ENCODE results near the gene ZNF880. TPM values are rescaled to one million over a fixed set of nuclear protein-coding genes. Genes with fewer than 3 reads are reported as not detected.
A peak's percentile ranks its signal among the peaks of the same experiment; 100 is the strongest.

ZNF880 gene
- polyA plus RNA-seq, 2 of the 4 experiments (the other 2 are of a cell fraction): 0.90 to 1.7 TPM

- CTCF ChIA-PET: no interaction called here
- ATAC-seq (no peak), FAIRE-seq (peak; percentile 65), DNase-seq (ENCODE audit: low read depth in 1 of 2, low spot score in 1 of 2) (no peak)
- 0 out of 3 replicates have a peak overlapping the region, but pooled peaks have one; percentile 12 for H3K4me3 ChIP-seq
- TF ChIP-seq POLR2AphosphoS2 (conservative IDR thresholded peaks at IDR 0.05; ENCODE audit: low read length): no peak
- peak; percentile 28; the same call in 1 of the 2 replicates for TF ChIP-seq GATA3 (IDR thresholded peaks at IDR 0.05; ENCODE audit: borderline replicate concordance)
- POLR2A ChIA-PET: no interaction called here
- WGBS (ENCODE audit: missing lambda C conversion rate): 98% methylated on average over 6 of the region's 6 CpGs
- H3K4me1 ChIP-seq: no peaks in the 10 kb centered on the region
- H3K9me3 ChIP-seq: peaks cover 100% of the 10 kb centered on the region
- no peak overlapping the region for H3K27ac ChIP-seq
- H3K4me2 ChIP-seq: no peak overlapping the region
These were observed 47.3 kb upstream of the ZNF880 start for GRCh38 chr19:52322429-52322828.

GRCh38 chr19:52331757-52332156, 38.0 kb upstream of the ZNF880 start:
- Histone ChIP-seq H3K27ac (no peak overlapping the region), H3K4me3 (no peak overlapping the region), H3K9me3 (peaks cover 90% of the 10 kb centered on the region), H3K4me2 (no peak overlapping the region), H3K4me1 (no peaks in the 10 kb centered on the region)
- ATAC-seq: no peak
- no peak for DNase-seq (ENCODE audit: low read depth in 1 of 2, low spot score in 1 of 2)
- ChIA-PET POLR2A (no interaction called here), CTCF (no interaction called here)
- 12% methylated on average over 10 of the region's 10 CpGs for WGBS (ENCODE audit: missing lambda C conversion rate)
- TF ChIP-seq PBX3 (IDR thresholded peaks at IDR 0.05) (no peak), FOSL2 (IDR thresholded peaks at IDR 0.05) (no peak), FOSL2 (CRISPR knock-in tag; IDR thresholded peaks at IDR 0.05) (no peak), KDM1A (IDR thresholded peaks at IDR 0.05; ENCODE audit: low read depth) (no peak), ESRRA (IDR thresholded peaks at IDR 0.05; ENCODE audit: borderline replicate concordance, low read length) (no peak), BCL3 (IDR thresholded peaks at IDR 0.05) (no peak), KDM5A (IDR thresholded peaks at IDR 0.05) (no peak), ZSCAN20 (CRISPR knock-in tag; IDR thresholded peaks at IDR 0.05) (no peak), EP300 (IDR thresholded peaks at IDR 0.05) (no peak), RAD21 (conservative IDR thresholded peaks at IDR 0.05 in 1 of 2, IDR thresholded peaks at IDR 0.05 in 1 of 2) (no peak), EHF (CRISPR knock-in tag; IDR thresholded peaks at IDR 0.05) (no peak), HMGXB4 (CRISPR knock-in tag; IDR thresholded peaks at IDR 0.05; ENCODE audit: borderline replicate concordance) (no peak), RFX5 (IDR thresholded peaks at IDR 0.05) (no peak), HOXA7 (CRISPR knock-in tag; IDR thresholded peaks at IDR 0.05) (no peak), ZFP36 (IDR thresholded peaks at IDR 0.05; ENCODE audit: borderline replicate concordance, partially characterized antibody) (no peak), REST (IDR thresholded peaks at IDR 0.05) (no peak), CBX8 (IDR thresholded peaks at IDR 0.05) (no peak), ZC3H11A (IDR thresholded peaks at IDR 0.05) (no peak), POLR2A (IDR thresholded peaks at IDR 0.05; ENCODE audit: low read length) (no peak), HOXB5 (CRISPR knock-in tag; IDR thresholded peaks at IDR 0.05) (no peak), TFCP2L1 (CRISPR knock-in tag; IDR thresholded peaks at IDR 0.05) (no peak)
- FAIRE-seq: no peak

Data from A549 (cell line).